Esophagus squamous epithelium (tissue), 4 donors: ENCODE measurements around the gene VRK3.

Experiments used
- POLR2A ChIP-seq, 4 donors: fragments of 450-650 bp; IDR thresholded peaks; one replicate each; pipeline ENCODE4 v1.6.1; 2017; ENCODE audit warnings: antibody characterized with exemption in 4 of 4, mild to moderate bottlenecking in 4 of 4, moderate library complexity in 3 of 4
- TF ChIP-seq, protein P1 (sequence below), 6 experiments: fragments of 450-650 bp in 4 of 6; fragments of 200-600 bp in 2 of 6; sonication (generic) in 2 of 6; IDR thresholded peaks; one replicate each; pipeline ENCODE4 v1.5.1; 2016 to 2019; ENCODE audit warnings: antibody characterized with exemption in 6 of 6, mild to moderate bottlenecking in 4 of 6, moderate library complexity in 4 of 6

GRCh38 chr19:50044922-50045321 lies 19.8 kb upstream of the VRK3 start:
- TF ChIP-seq, protein P1, sequence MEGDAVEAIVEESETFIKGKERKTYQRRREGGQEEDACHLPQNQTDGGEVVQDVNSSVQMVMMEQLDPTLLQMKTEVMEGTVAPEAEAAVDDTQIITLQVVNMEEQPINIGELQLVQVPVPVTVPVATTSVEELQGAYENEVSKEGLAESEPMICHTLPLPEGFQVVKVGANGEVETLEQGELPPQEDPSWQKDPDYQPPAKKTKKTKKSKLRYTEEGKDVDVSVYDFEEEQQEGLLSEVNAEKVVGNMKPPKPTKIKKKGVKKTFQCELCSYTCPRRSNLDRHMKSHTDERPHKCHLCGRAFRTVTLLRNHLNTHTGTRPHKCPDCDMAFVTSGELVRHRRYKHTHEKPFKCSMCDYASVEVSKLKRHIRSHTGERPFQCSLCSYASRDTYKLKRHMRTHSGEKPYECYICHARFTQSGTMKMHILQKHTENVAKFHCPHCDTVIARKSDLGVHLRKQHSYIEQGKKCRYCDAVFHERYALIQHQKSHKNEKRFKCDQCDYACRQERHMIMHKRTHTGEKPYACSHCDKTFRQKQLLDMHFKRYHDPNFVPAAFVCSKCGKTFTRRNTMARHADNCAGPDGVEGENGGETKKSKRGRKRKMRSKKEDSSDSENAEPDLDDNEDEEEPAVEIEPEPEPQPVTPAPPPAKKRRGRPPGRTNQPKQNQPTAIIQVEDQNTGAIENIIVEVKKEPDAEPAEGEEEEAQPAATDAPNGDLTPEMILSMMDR (IDR thresholded peaks at IDR 0.05): no peak
- TF ChIP-seq POLR2A (IDR thresholded peaks at IDR 0.05): no peak
